ENCODE measurements around the gene DRD2.
"Not testable (repeated sequence)": the region's sequence is repeated elsewhere in the genome, so short reads cannot be mapped to it uniquely, and the experiment has no call there.

The DRD2 gene

DNA sequence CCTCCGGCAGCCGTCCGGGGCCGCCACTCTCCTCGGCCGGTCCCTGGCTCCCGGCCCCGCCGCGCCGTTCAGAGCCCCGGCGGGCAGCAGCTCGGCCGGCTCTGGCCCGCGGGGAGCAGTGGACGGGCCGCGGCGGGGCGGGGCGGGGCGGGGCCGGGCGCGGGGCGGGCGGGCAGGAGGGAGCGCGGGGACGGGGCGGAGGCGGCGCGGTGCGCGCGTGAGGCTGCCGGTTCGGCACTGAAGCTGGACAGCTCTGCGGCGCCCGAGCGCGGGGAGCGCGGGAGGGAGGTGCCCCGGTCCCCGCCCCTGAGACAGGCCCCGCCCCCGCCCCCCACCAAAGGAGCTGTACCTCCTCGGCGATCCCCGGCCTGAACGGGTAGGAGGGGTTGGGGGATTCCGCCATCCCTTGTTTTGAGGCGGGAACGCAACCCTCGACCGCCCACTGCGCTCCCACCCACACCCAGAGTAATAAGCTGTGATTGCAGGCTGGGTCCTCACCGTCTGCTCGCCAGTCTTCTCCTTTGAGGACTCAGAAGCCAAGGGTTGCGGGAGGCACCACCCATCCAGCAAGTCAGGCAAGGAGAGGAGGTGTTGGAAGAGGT, at the start of gene DRD2:
Gene DRD2 (minus strand): TSS at position 239 of the 602 bp plus-strand sequence. CDS start 50,747 bp downstream, outside the sequence.
- TF ChIP-seq, protein P1, sequence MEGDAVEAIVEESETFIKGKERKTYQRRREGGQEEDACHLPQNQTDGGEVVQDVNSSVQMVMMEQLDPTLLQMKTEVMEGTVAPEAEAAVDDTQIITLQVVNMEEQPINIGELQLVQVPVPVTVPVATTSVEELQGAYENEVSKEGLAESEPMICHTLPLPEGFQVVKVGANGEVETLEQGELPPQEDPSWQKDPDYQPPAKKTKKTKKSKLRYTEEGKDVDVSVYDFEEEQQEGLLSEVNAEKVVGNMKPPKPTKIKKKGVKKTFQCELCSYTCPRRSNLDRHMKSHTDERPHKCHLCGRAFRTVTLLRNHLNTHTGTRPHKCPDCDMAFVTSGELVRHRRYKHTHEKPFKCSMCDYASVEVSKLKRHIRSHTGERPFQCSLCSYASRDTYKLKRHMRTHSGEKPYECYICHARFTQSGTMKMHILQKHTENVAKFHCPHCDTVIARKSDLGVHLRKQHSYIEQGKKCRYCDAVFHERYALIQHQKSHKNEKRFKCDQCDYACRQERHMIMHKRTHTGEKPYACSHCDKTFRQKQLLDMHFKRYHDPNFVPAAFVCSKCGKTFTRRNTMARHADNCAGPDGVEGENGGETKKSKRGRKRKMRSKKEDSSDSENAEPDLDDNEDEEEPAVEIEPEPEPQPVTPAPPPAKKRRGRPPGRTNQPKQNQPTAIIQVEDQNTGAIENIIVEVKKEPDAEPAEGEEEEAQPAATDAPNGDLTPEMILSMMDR (conservative IDR thresholded peaks at IDR 0.05), result no peak
- no peak for TF ChIP-seq ZFX (IDR thresholded peaks at IDR 0.05)
- no peak within 1 kb of the TSS for H3K27ac ChIP-seq

DNA sequence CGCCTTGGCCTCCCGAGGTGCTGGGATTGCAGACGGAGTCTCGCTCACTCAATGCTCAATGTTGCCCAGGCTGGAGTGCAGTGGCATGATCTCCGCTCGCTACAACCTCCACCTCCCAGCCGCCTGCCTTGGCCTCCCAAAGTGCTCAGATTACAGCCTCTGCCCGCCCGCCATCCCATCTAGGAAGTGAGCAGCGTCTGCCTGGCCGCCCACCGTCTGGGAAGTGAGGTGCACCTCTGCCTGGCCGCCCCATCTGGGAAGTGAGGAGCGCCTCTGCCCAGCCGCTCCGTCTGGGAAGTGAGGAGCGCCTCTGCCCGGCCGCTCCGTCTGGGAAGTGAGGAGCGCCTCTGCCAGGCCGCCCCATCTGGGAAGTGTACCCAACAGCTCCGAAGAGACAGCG, 48.7 kb upstream of the DRD2 start:
- H3K27ac ChIP-seq, result not testable (repeated sequence)

DNA sequence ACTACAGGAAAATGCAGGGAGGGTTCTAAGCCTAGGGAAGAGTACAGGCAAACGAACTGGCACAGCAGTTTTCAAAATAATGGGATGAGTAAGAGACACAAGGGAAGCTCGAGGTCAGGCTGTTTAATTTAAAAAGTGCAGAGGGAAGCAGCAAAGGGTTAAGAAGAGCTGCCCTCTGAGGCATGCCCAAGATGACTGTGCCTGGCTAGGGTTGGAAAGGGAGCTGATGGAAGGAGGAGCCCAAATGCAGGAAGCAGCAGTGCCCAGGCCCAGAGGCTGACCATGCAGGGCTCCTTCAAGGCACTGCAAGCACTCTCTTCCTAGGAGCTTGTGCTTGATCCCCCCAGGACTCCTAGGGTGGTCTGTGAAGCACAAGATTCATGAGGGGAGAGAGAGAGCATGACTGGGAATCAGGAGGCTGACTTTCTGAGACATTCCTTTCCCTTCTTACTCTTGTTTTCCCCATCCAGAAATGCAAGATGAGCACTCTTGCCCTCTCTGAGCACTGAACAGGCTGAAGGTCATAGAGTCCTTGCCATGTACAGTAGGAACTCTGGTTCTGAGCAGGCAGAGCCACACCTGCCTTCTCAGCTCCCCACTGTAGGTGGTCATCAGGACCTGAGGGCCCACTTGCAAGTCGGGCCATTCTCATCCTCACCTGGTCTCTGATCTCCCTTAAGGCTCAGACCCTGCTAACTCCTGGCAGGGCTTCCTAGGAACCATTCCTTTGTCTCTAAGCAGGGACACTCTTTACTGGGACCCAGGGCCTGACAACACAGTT, 46.7 kb upstream of the DRD2 start:
- H3K27ac ChIP-seq, result no peak overlapping the region
- TF ChIP-seq, protein P1 (conservative IDR thresholded peaks at IDR 0.05), result no peak
- no peak for TF ChIP-seq ZFX (IDR thresholded peaks at IDR 0.05)

DNA sequence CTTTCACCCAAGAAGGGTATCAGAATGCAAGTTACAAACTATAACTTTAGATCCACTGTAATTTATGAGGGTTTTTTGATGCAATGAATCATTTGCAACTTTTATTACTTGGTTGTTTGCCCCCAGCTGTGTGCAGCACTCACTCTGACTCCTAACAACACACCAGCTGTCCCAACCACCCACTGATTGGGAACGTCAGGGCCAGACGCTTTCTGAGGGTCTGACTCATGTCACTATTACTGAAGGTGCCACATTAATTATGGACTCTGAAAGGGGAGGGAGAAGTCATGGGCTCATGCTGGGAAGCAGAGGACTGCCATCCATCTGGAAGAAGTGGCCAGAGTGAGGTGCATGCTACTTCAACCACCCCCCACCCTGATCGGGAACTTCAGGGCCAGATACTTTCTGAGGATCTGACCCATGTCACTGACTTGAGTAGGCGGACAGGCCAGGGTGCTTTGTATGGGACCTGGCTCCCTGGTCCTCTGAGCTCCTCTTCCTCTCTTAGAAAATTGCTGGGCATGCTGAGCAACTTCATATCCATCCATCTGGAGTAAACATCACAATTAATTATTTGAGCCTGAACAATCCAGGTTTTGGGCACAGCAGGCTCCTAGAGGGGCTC, 44.9 kb upstream of the DRD2 start:
- no peak overlapping the region for H3K27ac ChIP-seq
- TF ChIP-seq ZFX (IDR thresholded peaks at IDR 0.05), result no peak
- TF ChIP-seq, protein P1 (conservative IDR thresholded peaks at IDR 0.05), result no peak

DNA sequence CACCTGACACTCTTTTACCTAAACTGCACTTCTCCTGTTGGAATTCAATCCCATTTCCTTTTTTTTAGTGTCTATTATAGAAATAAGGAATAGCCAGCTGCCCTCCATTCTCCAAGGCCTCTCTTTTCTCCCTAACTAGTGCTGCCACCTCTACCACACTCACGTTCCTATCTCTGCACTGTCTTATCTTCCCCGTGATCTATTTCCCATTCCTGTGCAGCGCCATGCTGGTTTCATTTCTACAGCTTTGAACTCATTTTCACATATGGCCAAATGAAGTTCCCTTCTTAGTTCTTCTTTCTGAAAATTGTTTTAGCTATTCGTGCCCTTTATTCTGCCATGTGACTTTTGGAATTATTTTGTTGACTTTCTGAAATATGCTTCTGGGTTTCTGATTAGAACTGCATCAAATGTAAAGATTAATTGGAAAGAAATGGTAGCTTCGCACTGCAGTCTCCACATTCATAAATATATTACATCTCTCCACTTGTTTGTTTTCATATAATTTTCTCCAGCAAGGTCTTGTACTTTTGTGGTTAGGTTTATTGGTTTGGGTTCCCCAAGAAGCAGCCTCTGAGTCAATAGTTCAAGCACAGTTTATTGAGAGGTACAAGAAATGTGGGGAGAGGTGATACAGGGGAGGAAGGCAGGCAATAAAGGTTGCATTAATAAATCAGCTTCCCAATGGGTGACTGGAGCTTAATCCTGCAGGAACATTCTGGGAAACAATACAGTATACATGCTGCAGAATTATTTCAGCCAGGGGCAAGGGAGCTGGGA, 43.7 kb upstream of the DRD2 start:
- H3K27ac ChIP-seq, result no peak overlapping the region
- TF ChIP-seq, protein P1 (conservative IDR thresholded peaks at IDR 0.05), result no peak
- no peak for TF ChIP-seq ZFX (IDR thresholded peaks at IDR 0.05)

DNA sequence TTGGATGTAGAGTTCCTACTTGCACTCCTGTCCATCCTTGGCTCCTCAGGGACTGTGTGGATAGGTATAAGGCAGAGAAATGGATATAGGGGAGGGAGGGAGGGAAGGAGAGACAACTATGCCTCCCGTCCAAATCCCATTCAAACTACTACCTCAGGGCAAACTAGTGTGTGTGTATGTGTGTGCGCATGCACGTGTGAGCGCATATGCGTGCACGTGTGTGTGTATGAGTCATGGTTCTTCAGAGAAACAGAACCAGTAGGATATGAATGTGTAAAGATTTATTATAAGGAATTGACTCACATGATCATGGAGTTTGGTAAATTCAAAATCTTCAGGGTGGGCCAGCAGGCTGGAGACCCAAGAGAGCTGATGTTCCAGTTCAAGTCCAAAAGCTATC, 42.2 kb upstream of the DRD2 start:
- H3K27ac ChIP-seq, result no peak overlapping the region
- TF ChIP-seq ZFX (IDR thresholded peaks at IDR 0.05), result no peak
- TF ChIP-seq, protein P1 (conservative IDR thresholded peaks at IDR 0.05), result no peak

DNA sequence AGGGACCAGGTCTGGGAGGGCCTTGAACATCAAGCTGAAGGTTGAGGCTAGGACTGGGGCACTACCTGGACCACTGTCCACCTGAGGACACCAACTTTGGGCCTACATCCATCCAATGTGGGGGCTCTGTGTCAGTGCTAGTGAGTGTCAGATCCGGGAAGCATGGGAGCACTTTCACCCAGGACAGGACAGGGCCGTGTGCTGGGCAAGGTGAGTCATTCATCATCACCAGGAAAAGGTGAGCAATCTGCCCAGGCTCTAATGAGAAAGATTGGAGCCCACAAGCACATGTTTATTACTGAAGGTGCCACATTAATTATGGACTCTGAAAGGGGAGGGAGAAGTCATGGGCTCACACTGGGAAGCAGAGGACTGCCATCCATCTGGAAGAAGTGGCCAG, 39.7 kb upstream of the DRD2 start:
- H3K27ac ChIP-seq, result no peak overlapping the region
- TF ChIP-seq ZFX (IDR thresholded peaks at IDR 0.05), result no peak
- TF ChIP-seq, protein P1 (conservative IDR thresholded peaks at IDR 0.05), result no peak
